ENCODE measurements around the gene TAL2.
A peak's percentile ranks its signal among the peaks of the same experiment; 100 is the strongest.

The TAL2 gene

DNA sequence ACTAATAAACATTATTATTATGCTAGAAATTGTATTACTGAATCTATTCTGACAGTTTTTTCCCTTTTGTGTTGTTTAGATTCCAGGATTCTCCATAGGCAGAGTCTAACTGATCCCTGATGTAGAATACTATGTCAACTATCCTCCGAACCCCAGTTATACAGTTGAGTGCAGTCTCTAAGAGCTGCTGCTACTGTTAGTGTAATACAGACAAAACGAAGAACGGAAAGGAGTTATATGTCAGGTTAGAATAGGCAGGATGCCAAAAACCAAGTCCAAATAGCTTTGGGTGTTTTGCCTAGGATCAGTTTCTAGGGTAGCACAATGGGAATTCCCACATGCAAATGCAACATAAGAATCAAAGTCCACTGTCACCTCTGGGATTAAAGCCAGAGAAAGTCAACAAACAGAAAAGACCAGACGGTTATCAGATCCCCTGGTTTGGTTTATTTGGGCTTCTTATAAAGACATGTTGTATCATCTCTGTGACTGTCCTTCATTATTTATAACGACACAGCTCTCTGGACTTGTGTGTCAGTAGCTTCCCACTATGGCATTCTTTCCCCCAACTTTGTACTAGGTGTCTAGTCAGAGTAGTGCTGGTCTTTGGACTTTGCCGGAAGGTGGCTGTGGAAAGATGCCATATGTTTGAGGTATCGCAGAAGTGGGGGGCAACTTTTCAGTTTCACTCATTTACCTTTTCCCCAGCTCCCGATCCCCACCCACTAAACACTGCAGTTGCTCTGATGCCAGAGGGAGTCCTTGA lies 17.2 kb downstream of the TAL2 start:
- no peak for DNase-seq (ENCODE audit: low read depth, low spot score)
- no peak overlapping the region for H3K9ac ChIP-seq (ENCODE audit: insufficient read length)
- H3K36me3 ChIP-seq (ENCODE audit: insufficient read depth, low read length) = no peaks in the 10 kb centered on the region
- H3K4me3 ChIP-seq = no peak overlapping the region
- no peak overlapping the region for H3K27ac ChIP-seq
- H3K9me3 ChIP-seq (ENCODE audit: low read depth, low read length) = no peaks in the 10 kb centered on the region
- TF ChIP-seq POLR2AphosphoS5 (IDR thresholded peaks at IDR 0.05; ENCODE audit: borderline replicate concordance, low read depth, low read length) = no peak
- no peak for TF ChIP-seq FOXP2 (optimal IDR thresholded peaks at IDR 0.05; ENCODE audit: control extremely low read depth, extremely low read length, insufficient read depth)
- no peak for TF ChIP-seq EZH2 (IDR thresholded peaks at IDR 0.05)

DNA sequence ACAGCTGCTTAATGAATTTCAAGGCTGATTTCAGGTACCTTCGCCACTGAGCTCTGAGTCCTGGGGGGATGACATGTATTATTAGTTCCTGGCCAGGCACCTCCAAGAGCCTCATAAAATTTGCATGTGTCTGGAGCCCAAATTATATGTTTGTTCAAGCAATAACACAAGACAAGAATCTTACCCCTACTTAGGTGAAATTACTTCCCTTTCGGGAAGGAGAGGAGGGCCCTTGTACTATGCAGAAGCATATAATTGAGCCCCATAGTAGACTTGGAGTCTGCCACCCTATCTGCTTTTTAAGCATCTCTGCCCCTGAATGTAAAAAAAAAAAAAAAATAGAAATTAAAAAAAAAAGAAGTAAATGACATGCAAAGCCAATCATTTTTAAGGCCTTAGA lies 19.1 kb downstream of the TAL2 start:
- DNase-seq (ENCODE audit: low read depth, low spot score) = no peak
- no peak for TF ChIP-seq FOXP2 (optimal IDR thresholded peaks at IDR 0.05; ENCODE audit: control extremely low read depth, extremely low read length, insufficient read depth)
- TF ChIP-seq EZH2 (IDR thresholded peaks at IDR 0.05) = no peak
- no peak for TF ChIP-seq POLR2AphosphoS5 (IDR thresholded peaks at IDR 0.05; ENCODE audit: borderline replicate concordance, low read depth, low read length)
- H3K9ac ChIP-seq (ENCODE audit: insufficient read length) = no peak overlapping the region

DNA sequence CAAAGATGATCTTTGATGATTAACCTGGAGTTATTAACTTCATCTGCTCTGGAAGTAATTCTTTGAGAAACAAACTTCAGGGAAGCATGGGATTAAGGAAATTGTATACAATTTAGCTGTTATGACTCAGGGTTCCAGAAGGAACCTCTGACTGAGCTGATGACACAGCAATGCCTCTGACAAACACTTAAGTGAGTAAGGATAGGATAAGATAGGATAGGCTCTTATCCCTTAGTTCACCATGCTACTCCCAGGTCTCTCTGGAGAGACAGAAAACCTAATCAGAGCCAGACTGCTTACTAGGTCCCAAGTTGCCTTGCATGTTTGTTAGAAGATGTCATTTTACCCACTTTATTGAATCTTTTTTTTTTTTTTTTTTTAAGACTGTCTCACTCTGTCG lies 19.5 kb downstream of the TAL2 start:
- TF ChIP-seq POLR2AphosphoS5 (IDR thresholded peaks at IDR 0.05; ENCODE audit: borderline replicate concordance, low read depth, low read length) (no peak), EZH2 (IDR thresholded peaks at IDR 0.05) (no peak), FOXP2 (optimal IDR thresholded peaks at IDR 0.05; ENCODE audit: control extremely low read depth, extremely low read length, insufficient read depth) (no peak)
- no peaks in the 10 kb centered on the region for H3K36me3 ChIP-seq (ENCODE audit: insufficient read depth, low read length)
- H3K9ac ChIP-seq (ENCODE audit: insufficient read length) = no peak overlapping the region
- no peak overlapping the region for H3K27ac ChIP-seq
- DNase-seq (ENCODE audit: low read depth, low spot score) = no peak
- H3K4me3 ChIP-seq = no peak overlapping the region
- H3K9me3 ChIP-seq (ENCODE audit: low read depth, low read length) = no peaks in the 10 kb centered on the region

More for the DNA sequence above, 19.1 kb downstream of the TAL2 start:
- Histone ChIP-seq H3K4me3 (no peak overlapping the region), H3K36me3 (ENCODE audit: insufficient read depth, low read length) (no peaks in the 10 kb centered on the region), H3K27ac (no peak overlapping the region), H3K9me3 (ENCODE audit: low read depth, low read length) (no peaks in the 10 kb centered on the region)

DNA sequence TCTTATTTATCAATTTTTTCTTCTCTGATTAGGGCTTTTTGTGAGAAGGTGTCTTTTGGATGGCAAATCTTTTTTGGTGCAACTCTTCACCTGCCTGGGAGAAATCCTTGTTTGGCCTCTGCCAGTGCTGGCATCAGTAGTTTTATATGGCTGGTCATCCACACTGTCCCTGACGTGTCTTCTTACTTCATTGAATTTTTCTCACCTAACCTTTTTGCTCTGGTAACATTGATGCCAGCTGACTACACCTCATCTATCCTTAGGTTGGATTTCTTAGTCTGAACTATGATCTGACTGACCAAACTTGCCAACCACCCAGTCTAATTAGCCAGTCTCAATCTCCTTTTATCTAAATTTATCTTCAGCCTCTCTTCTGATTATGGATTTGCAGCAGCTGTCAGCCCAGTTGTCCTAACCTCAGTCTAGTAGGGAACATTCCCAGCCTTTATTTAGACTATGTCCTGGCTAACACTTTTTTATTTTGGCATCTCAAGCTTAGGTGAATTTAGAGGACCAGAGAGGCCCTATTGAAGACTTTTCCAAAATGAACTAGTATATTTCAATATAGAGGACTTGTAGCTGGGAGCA lies 21.5 kb downstream of the TAL2 start:
- Histone ChIP-seq H3K9me3 (ENCODE audit: low read depth, low read length) (no peaks in the 10 kb centered on the region), H3K36me3 (ENCODE audit: insufficient read depth, low read length) (no peaks in the 10 kb centered on the region), H3K9ac (ENCODE audit: insufficient read length) (no peak overlapping the region), H3K4me3 (no peak overlapping the region), H3K27ac (no peak overlapping the region)
- TF ChIP-seq FOXP2 (optimal IDR thresholded peaks at IDR 0.05; ENCODE audit: control extremely low read depth, extremely low read length, insufficient read depth) (no peak), EZH2 (IDR thresholded peaks at IDR 0.05) (no peak), POLR2AphosphoS5 (IDR thresholded peaks at IDR 0.05; ENCODE audit: borderline replicate concordance, low read depth, low read length) (no peak)
- DNase-seq (ENCODE audit: low read depth, low spot score) = no peak

DNA sequence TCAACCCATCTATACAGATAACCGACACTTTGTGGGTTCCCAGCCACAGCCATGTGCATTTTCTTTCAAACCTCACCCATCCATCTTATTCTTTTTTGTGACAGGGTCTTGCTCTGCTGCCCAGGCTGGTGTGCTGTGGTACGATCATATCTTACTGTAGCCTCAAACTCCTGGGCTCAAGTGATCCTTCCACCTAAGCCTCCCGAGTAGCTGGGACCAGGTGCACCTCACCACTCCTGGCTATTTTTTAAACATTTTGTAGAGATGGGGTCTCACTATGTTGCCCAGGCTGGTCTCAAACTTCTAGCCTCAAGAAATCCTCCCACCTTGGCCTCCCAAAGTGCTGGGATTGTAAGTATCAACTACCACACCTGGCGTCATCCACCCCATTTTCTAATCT lies 24.7 kb downstream of the TAL2 start:
- TF ChIP-seq EZH2 (IDR thresholded peaks at IDR 0.05) = no peak
- TF ChIP-seq POLR2AphosphoS5 (IDR thresholded peaks at IDR 0.05; ENCODE audit: borderline replicate concordance, low read depth, low read length) = no peak
- no peak overlapping the region for H3K27ac ChIP-seq

DNA sequence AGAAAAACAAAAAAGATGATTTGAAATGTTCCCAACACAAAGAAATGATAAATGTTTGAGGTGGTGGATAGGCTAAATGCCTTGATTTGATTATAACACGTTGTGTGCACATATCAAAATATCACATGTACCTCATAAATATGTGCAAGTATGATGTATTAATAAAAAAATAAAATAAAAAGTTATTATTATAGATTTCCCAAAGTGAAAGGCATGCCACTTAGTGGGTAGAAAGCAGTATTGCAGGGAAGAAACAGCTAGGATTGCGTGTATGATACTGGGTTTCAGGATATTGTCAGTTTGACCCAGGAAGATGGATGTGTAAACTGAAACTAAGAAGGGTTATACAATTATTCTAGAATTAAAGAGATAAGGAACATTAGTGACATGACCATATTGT lies 28.5 kb downstream of the TAL2 start:
- Histone ChIP-seq H3K4me3 (no peak overlapping the region), H3K27ac (no peak overlapping the region), H3K9ac (ENCODE audit: insufficient read length) (no peak overlapping the region), H3K36me3 (ENCODE audit: insufficient read depth, low read length) (no peaks in the 10 kb centered on the region), H3K9me3 (ENCODE audit: low read depth, low read length) (no peaks in the 10 kb centered on the region)
- DNase-seq (ENCODE audit: low read depth, low spot score) = no peak
- TF ChIP-seq POLR2AphosphoS5 (IDR thresholded peaks at IDR 0.05; ENCODE audit: borderline replicate concordance, low read depth, low read length) = no peak
- TF ChIP-seq EZH2 (IDR thresholded peaks at IDR 0.05) = no peak
- no peak for TF ChIP-seq FOXP2 (optimal IDR thresholded peaks at IDR 0.05; ENCODE audit: control extremely low read depth, extremely low read length, insufficient read depth)

More for the DNA sequence above, 24.7 kb downstream of the TAL2 start:
- no peaks in the 10 kb centered on the region for H3K9me3 ChIP-seq (ENCODE audit: low read depth, low read length)
- H3K9ac ChIP-seq (ENCODE audit: insufficient read length) = no peak overlapping the region
- no peaks in the 10 kb centered on the region for H3K36me3 ChIP-seq (ENCODE audit: insufficient read depth, low read length)
- DNase-seq (ENCODE audit: low read depth, low spot score) = no peak
- no peak overlapping the region for H3K4me3 ChIP-seq

DNA sequence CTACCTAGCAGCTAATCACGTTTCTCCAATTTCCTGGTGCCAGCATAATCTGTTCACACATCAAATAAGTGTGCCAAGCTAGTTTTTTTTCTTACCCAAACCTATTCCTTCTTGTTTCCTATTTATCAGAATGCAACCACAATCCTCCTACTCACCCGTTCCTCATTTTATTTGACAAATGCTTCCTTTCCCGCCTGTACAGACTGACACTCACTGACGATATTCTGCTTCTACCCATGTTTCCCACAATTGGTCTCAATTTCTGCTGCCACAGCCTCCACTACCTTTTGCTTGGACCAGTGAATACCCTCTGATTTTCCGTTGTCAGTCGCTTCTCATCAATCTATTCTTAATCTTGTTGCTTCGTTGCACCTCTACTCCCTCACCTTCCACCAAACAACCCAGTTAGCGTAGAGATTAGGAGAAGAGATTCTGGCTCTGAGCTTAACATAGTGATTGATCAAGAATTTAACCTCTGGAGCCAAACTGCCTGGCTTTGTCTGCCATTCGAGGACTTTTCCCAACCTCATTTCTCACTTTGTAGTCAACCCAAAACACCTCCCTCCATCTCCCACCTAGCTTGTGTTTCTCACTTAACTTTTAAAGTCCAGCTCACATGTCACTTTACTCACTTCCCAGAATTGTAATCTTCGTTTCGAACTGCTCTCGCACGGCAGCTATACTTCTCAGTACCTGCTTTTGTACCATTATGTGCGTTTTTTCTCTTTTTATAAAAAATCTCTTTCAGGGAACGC lies 31.4 kb downstream of the TAL2 start:
- DNase-seq (ENCODE audit: low read depth, low spot score) = no peak
- TF ChIP-seq EZH2 (IDR thresholded peaks at IDR 0.05) = no peak
- TF ChIP-seq FOXP2 (optimal IDR thresholded peaks at IDR 0.05; ENCODE audit: control extremely low read depth, extremely low read length, insufficient read depth) = no peak
- no peak for TF ChIP-seq POLR2AphosphoS5 (IDR thresholded peaks at IDR 0.05; ENCODE audit: borderline replicate concordance, low read depth, low read length)
- Histone ChIP-seq H3K36me3 (ENCODE audit: insufficient read depth, low read length) (no peaks in the 10 kb centered on the region), H3K9me3 (ENCODE audit: low read depth, low read length) (no peaks in the 10 kb centered on the region), H3K27ac (no peak overlapping the region), H3K9ac (ENCODE audit: insufficient read length) (peak overlapping the region; percentile 64), H3K4me3 (peak overlapping the region; percentile 95)

DNA sequence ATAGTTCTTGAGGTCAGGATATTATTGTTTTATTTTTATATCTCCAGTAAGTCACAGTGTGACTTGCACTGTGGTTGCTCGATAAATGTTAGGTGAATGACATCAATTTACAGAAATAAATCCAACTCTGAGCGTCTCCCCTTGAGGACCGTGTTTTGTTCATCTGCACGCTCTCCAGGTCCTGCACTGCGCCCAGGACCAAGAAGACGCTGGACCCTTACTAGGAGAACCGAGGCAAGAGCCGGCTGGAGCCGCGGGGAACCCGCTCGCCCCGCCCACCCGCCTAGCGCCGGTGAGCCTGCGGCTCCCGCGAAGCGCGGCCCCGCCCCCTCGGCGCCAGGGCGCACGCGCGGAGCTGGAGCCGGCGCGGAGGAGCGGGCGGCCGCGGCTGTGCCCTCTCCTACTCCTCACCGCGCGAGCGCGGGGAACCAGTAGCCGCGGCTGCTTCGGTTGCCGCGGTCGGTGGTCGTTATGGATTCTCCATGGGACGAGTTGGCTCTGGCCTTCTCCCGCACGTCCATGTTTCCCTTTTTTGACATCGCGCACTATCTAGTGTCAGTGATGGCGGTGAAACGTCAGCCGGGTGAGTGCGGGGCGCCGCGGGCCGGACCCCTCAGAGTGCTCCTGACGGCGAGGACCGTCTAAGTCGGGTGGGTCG lies 32.1 kb downstream of the TAL2 start, which contains the start of gene TMEM38B:
Gene TMEM38B, plus strand, starts transcription at position 352 of the 658 bp plus-strand sequence. Its CDS starts 120 bp downstream, at position 472.
- Histone ChIP-seq H3K27ac (no peak within 1 kb of the TSS), H3K4me3 (peak within 1 kb of the TSS; percentile 95), H3K9me3 (ENCODE audit: low read depth, low read length) (no peaks in the 10 kb centered on the region), H3K36me3 (ENCODE audit: insufficient read depth, low read length) (no peaks in the 10 kb centered on the region), H3K9ac (ENCODE audit: insufficient read length) (peak within 1 kb of the TSS; percentile 64)
- DNase-seq (ENCODE audit: low read depth, low spot score) = no peak
- peak; percentile 72 for TF ChIP-seq POLR2AphosphoS5 (IDR thresholded peaks at IDR 0.05; ENCODE audit: borderline replicate concordance, low read depth, low read length)
- TF ChIP-seq FOXP2 (optimal IDR thresholded peaks at IDR 0.05; ENCODE audit: control extremely low read depth, extremely low read length, insufficient read depth) = no peak
